ENCODE results near the gene SFTPA1. TPM values are rescaled to one million over a fixed set of nuclear protein-coding genes. Genes with fewer than 3 reads are reported as not detected.
"Not testable (repeated sequence)": the region's sequence is repeated elsewhere in the genome, so short reads cannot be mapped to it uniquely, and the experiment has no call there.

The SFTPA1 gene
- total and polyA plus RNA-seq, 10 of the 15 experiments (the other 5 are each of a cell fraction or from before 2014, with no cell fraction given) = 3.7 TPM; not detected in 9

DNA sequence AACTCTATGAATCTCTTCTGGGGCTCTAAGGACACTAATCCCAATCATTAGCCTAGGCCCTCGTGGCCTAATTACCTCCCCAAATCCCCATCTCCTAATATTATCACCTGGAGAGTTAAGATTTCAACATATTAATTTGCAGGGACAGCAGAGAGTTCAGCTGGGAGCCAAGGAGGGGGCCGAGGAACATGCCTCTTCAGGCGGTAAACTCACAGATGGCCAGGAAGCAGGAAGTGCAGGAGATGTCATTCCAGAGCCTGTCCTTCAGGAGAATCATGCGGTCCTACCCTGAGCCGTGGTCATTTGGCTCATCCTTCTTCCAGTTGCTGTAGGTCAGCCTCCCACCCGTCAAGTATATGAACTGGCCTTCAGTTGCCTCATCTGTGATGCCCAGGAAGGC, 28.6 kb upstream of the SFTPA1 start:
- no peak overlapping the region for H3K9ac ChIP-seq (ENCODE audit: control insufficient read depth, insufficient read depth, low read length)
- H2AFZ ChIP-seq (ENCODE audit: control insufficient read depth, low read depth, low read length) = no peak overlapping the region
- CTCF ChIA-PET = no interaction called here
- POLR2A ChIA-PET = no interaction called here
- H3K4me1 ChIP-seq (ENCODE audit: control insufficient read depth, insufficient read depth, low read length) = no peaks in the 10 kb centered on the region
- DNase-seq (ENCODE audit: low read depth, low spot score) = no peak
- no peak overlapping the region for H3K27ac ChIP-seq (ENCODE audit: control insufficient read depth, insufficient read depth)
- in situ Hi-C loops (cut with MboI) (no loop called here), intact Hi-C loops (cut with micrococcal nuclease; ENCODE audit: unreplicated experiment) (no loop called here)
- 47% methylated on average over 6 of the region's 6 CpGs for WGBS (ENCODE audit: insufficient coverage, insufficient replicate concordance, low lambda C conversion rate, missing lambda C conversion rate)
- RAD21 ChIA-PET (ENCODE audit: unreplicated experiment) = no interaction called here
- ATAC-seq = no peak
- no TSS peak for BruUV-seq (replicated peaks)
- no peak overlapping the region for H3K4me3 ChIP-seq
- H3K9me3 ChIP-seq (replicated peaks; ENCODE audit: control insufficient read depth, insufficient read depth, low read length) = no peaks in the 10 kb centered on the region
- SMC1A ChIA-PET (ENCODE audit: uncharacterized antibody, unreplicated experiment) = no interaction called here
- no peaks in the 10 kb centered on the region for H4K20me1 ChIP-seq (ENCODE audit: control insufficient read depth, insufficient read depth)
- TF ChIP-seq CBFB (IDR thresholded peaks at IDR 0.05; ENCODE audit: low read depth) (no peak), ZNF592 (IDR thresholded peaks at IDR 0.05) (no peak)
- no peaks in the 10 kb centered on the region for H3K36me3 ChIP-seq (ENCODE audit: control insufficient read depth in 2 of 2, insufficient read depth in 2 of 2, low read length in 1 of 2)
- no peaks in the 10 kb centered on the region; a peak in 1 of 4 replicates for H3K27me3 ChIP-seq (replicated peaks in 1 of 2; ENCODE audit: control insufficient read depth in 2 of 2, insufficient read depth in 2 of 2, low read length in 1 of 2)
- H3K79me2 ChIP-seq (ENCODE audit: control insufficient read depth, insufficient read depth, low read length) = no peaks in the 10 kb centered on the region
- no peak for FAIRE-seq
- H3K4me2 ChIP-seq (ENCODE audit: control insufficient read depth, insufficient read depth) = no peak overlapping the region

DNA sequence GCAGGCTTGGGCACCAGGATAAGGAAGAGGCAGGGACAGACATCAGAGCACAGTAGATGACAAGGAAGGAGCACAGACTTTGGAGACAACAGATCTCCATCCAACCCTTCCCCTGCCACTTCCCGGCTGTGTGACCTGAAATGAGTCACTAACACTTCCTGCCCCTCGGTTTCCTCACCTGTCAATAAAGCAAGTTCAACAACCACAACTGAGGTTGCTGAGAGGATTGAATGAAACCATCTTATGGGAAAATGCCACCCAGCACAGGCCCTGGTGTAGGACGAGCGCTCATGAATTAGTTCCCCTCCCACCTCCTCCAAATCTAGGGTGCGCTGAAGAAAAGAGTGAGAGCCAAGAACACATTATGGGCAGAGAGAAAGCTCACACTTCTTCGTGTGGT, 27.8 kb upstream of the SFTPA1 start:
- WGBS (ENCODE audit: insufficient coverage, insufficient replicate concordance, low lambda C conversion rate, missing lambda C conversion rate) = 4% methylated on average over 3 of the region's 6 CpGs
- H3K4me3 ChIP-seq; H4K20me1 ChIP-seq (ENCODE audit: control insufficient read depth, insufficient read depth); CTCF ChIA-PET; H3K36me3 ChIP-seq (ENCODE audit: control insufficient read depth in 2 of 2, insufficient read depth in 2 of 2, low read length in 1 of 2); H3K79me2 ChIP-seq (ENCODE audit: control insufficient read depth, insufficient read depth, low read length); intact Hi-C loops (cut with micrococcal nuclease; ENCODE audit: unreplicated experiment); H3K9me3 ChIP-seq (replicated peaks; ENCODE audit: control insufficient read depth, insufficient read depth, low read length); H3K27ac ChIP-seq (ENCODE audit: control insufficient read depth, insufficient read depth); SMC1A ChIA-PET (ENCODE audit: uncharacterized antibody, unreplicated experiment); H3K4me2 ChIP-seq (ENCODE audit: control insufficient read depth, insufficient read depth); H3K9ac ChIP-seq (ENCODE audit: control insufficient read depth, insufficient read depth, low read length); DNase-seq (ENCODE audit: low read depth, low spot score); in situ Hi-C loops (cut with MboI); FAIRE-seq; H3K27me3 ChIP-seq (replicated peaks in 1 of 2; ENCODE audit: control insufficient read depth in 2 of 2, insufficient read depth in 2 of 2, low read length in 1 of 2); BruUV-seq (replicated peaks); H2AFZ ChIP-seq (ENCODE audit: control insufficient read depth, low read depth, low read length); H3K4me1 ChIP-seq (ENCODE audit: control insufficient read depth, insufficient read depth, low read length); ATAC-seq; POLR2A ChIA-PET; RAD21 ChIA-PET (ENCODE audit: unreplicated experiment): not testable (repeated sequence)
